Body of pancreas (tissue), 4 donors: ENCODE data around the gene ATAD3C.
"Not testable (repeated sequence)": the region's sequence is repeated elsewhere in the genome, so short reads cannot be mapped to it uniquely, and the experiment has no call there.

ENCODE experiments used
- POLR2A ChIP-seq, 3 donors: fragments of 450-650 bp; IDR thresholded peaks; one replicate each; pipeline ENCODE4 v1.6.1; 2016; ENCODE audit warnings: antibody characterized with exemption in 3 of 3, mild to moderate bottlenecking in 2 of 3
- TF ChIP-seq, protein P1 (sequence below), 7 experiments: fragments of 450-650 bp in 4 of 7; fragments of 200-600 bp in 3 of 7; sonication (generic) in 3 of 7; IDR thresholded peaks; one replicate each; pipeline ENCODE4 v1.5.1; 2016 to 2019; ENCODE audit warnings: antibody characterized with exemption in 7 of 7

GRCh38 chr1:1459711-1460110 lies 10.2 kb downstream of the ATAD3C start:
- TF ChIP-seq, protein P1, sequence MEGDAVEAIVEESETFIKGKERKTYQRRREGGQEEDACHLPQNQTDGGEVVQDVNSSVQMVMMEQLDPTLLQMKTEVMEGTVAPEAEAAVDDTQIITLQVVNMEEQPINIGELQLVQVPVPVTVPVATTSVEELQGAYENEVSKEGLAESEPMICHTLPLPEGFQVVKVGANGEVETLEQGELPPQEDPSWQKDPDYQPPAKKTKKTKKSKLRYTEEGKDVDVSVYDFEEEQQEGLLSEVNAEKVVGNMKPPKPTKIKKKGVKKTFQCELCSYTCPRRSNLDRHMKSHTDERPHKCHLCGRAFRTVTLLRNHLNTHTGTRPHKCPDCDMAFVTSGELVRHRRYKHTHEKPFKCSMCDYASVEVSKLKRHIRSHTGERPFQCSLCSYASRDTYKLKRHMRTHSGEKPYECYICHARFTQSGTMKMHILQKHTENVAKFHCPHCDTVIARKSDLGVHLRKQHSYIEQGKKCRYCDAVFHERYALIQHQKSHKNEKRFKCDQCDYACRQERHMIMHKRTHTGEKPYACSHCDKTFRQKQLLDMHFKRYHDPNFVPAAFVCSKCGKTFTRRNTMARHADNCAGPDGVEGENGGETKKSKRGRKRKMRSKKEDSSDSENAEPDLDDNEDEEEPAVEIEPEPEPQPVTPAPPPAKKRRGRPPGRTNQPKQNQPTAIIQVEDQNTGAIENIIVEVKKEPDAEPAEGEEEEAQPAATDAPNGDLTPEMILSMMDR (IDR thresholded peaks at IDR 0.05): not testable (repeated sequence)
- not testable (repeated sequence) for TF ChIP-seq POLR2A (IDR thresholded peaks at IDR 0.05)
